MCF 10A (cell line): ENCODE data around the gene FAM219A. TPM values are rescaled to one million over a fixed set of nuclear protein-coding genes. Genes with fewer than 3 reads are reported as not detected.

Experiments
- BruUV-seq: library from RNA; stranded (reverse); fragments of 400-500 nt; replicated peaks from 2 replicates; lab custom pipeline; 2021; lab: Mats Ljungman, UMichigan
- CTCF ChIA-PET: fragments of 300-600 bp; sonication (Branson Sonifier 250); formaldehyde crosslinking; extraction: SDS; loops from one replicate; lab custom pipeline; 2021; ENCODE audit warnings: antibody characterized with exemption, inconsistent platforms; lab: Yijun Ruan, JAX
- POLR2A ChIA-PET: fragments of 300-600, 350-650 bp; sonication (Branson Sonifier 250); formaldehyde crosslinking; extraction: SDS; loops from one replicate; lab custom pipeline; 2020; ENCODE audit warnings: antibody characterized with exemption, inconsistent platforms; lab: Yijun Ruan, JAX
- DNase-seq: peaks from one replicate; pipeline ENCODE4 v3.0.0-alpha.2; 2018; ENCODE audit not compliant: unreplicated experiment
- H3K27ac Mint-ChIP-seq: one replicate; pipeline ENCODE4 v1.8.0; 2022; ENCODE audit warnings: mild to moderate bottlenecking, low read depth, mixed read lengths; ENCODE audit not compliant: unreplicated experiment
- H3K27me3 Mint-ChIP-seq: one replicate; pipeline ENCODE4 v1.8.0; 2022; ENCODE audit warnings: mixed read lengths; ENCODE audit not compliant: insufficient read depth, unreplicated experiment
- H3K36me3 Mint-ChIP-seq: one replicate; pipeline ENCODE4 v1.8.0; 2022; ENCODE audit warnings: mild to moderate bottlenecking, moderate library complexity, mixed read lengths; ENCODE audit not compliant: insufficient read depth, unreplicated experiment
- H3K4me1 Mint-ChIP-seq: one replicate; pipeline ENCODE4 v1.8.0; 2022; ENCODE audit warnings: mixed read lengths; ENCODE audit not compliant: insufficient read depth, unreplicated experiment
- H3K4me3 Mint-ChIP-seq: one replicate; pipeline ENCODE4 v1.8.0; 2022; ENCODE audit warnings: mild to moderate bottlenecking, moderate library complexity, mixed read lengths; ENCODE audit not compliant: unreplicated experiment
- H3K9me3 Mint-ChIP-seq: one replicate; pipeline ENCODE4 v1.8.0; 2022; ENCODE audit warnings: mixed read lengths; ENCODE audit not compliant: unreplicated experiment
- CTCF ChIP-seq: fragments of 200-600 bp; IDR thresholded peaks from one replicate; pipeline ENCODE4 v1.8.0; 2022; ENCODE audit warnings: antibody characterized with exemption, mild to moderate bottlenecking; ENCODE audit not compliant: unreplicated experiment
- intact Hi-C: fragments of 100-400 bp; cut with micrococcal nuclease; formaldehyde crosslinking; loops from 2 replicates; pipeline ENCODE4 v1.14.1; 2022
- total RNA-seq: library from RNA; stranded (reverse); gene quantifications from 2 replicates; pipeline ENCODE4 v1.2.3, GENCODE V29; 2022

The FAM219A gene
- total RNA-seq, 1 experiment from 2014 or later, result 19.3 TPM

GRCh38 chr9:34456151-34456550 lies 2.2 kb downstream of the FAM219A start:
- CTCF ChIA-PET, result interaction anchor here (0.7 to 7.6 kb wide), 6 partner anchors 14 to 135 kb away, joined by 3 to 33 read pairs (median 7); no protein-coding TSS in a partner anchor
- H3K4me1 Mint-ChIP-seq, result peaks cover 31% of the 10 kb centered on the region
- TF ChIP-seq CTCF, result no peak
- H3K27ac Mint-ChIP-seq, result no peak overlapping the region
- intact Hi-C loops, result no loop called here
- H3K4me3 Mint-ChIP-seq, result no peak overlapping the region
- H3K36me3 Mint-ChIP-seq, result peaks cover 7% of the 10 kb centered on the region
- DNase-seq, result no peak
- H3K27me3 Mint-ChIP-seq, result no peaks in the 10 kb centered on the region
- POLR2A ChIA-PET, result interaction anchor here (0.8 to 1.1 kb wide), 2 partner anchors 9 to 11 kb away, joined by 4 read pairs; no protein-coding TSS in a partner anchor
- BruUV-seq, result no TSS peak
- H3K9me3 Mint-ChIP-seq, result no peaks in the 10 kb centered on the region

GRCh38 chr9:34454571-34455065 lies 3.8 kb downstream of the FAM219A start:
- ChIA-PET CTCF (interaction anchor here (0.7 to 7.6 kb wide), 9 partner anchors 8 to 149 kb away, joined by 3 to 33 read pairs (median 3); no protein-coding TSS in a partner anchor), POLR2A (interaction anchor here (0.9 to 1.1 kb wide), 3 partner anchors 9 to 43 kb away, joined by 3 read pairs; no protein-coding TSS in a partner anchor)
- no TSS peak for BruUV-seq
- Mint-ChIP-seq H3K27ac (no peak overlapping the region), H3K9me3 (no peaks in the 10 kb centered on the region), H3K27me3 (no peaks in the 10 kb centered on the region), H3K36me3 (peaks cover 7% of the 10 kb centered on the region), H3K4me1 (peaks cover 31% of the 10 kb centered on the region), H3K4me3 (no peak overlapping the region)
- intact Hi-C loops, result no loop called here
- no peak for TF ChIP-seq CTCF
- peak; percentile 78 for DNase-seq

- Mint-ChIP-seq H3K9me3 (no peaks in the 10 kb centered on the region), H3K4me1 (peaks cover 22% of the 10 kb centered on the region), H3K36me3 (no peaks in the 10 kb centered on the region), H3K27me3 (no peaks in the 10 kb centered on the region), H3K4me3 (no peak overlapping the region), H3K27ac (no peak overlapping the region)
- ChIA-PET CTCF (interaction anchor here (1.3 to 7.6 kb wide), 4 partner anchors 32 to 95 kb away, joined by 3 to 33 read pairs (median 13); no protein-coding TSS in a partner anchor), POLR2A (no interaction called here)
- no peak for TF ChIP-seq CTCF
- no peak for DNase-seq
- intact Hi-C loops, result no loop called here
- no TSS peak for BruUV-seq
Observed at GRCh38 chr9:34452568-34452967, 5.8 kb downstream of the FAM219A start.

GRCh38 chr9:34451545-34451944 lies 6.8 kb downstream of the FAM219A start:
- ChIA-PET CTCF (interaction anchor here (0.6 to 3.5 kb wide), 4 partner anchors 31 to 161 kb away, joined by 3 to 22 read pairs (median 5); partner anchors contain the start of gene RPP25L), POLR2A (interaction anchor here (0.6 to 0.7 kb wide), 2 partner anchors 15 to 207 kb away, joined by 3 read pairs; no protein-coding TSS in a partner anchor)
- no peak for DNase-seq
- Mint-ChIP-seq H3K4me3 (no peak overlapping the region), H3K9me3 (no peaks in the 10 kb centered on the region), H3K27me3 (no peaks in the 10 kb centered on the region), H3K4me1 (peaks cover 12% of the 10 kb centered on the region), H3K36me3 (no peaks in the 10 kb centered on the region), H3K27ac (peak overlapping the region; percentile 12)
- BruUV-seq, result no TSS peak
- TF ChIP-seq CTCF, result no peak
- intact Hi-C loops, result no loop called here
